SH-SY5Y (cell line): ENCODE measurements around the gene TFEB.
A peak's percentile ranks its signal among the peaks of the same experiment; 100 is the strongest.

ENCODE experiments used
- GATA2 ChIP-seq: IDR thresholded peaks from 2 replicates; pipeline ENCODE4 v1.6.1; 2011; ENCODE audit warnings: mild to moderate bottlenecking, low read depth, low read length
- GATA3 ChIP-seq: IDR thresholded peaks from 2 replicates; pipeline ENCODE4 v1.6.1; 2011; ENCODE audit warnings: low read depth, mild to moderate bottlenecking, low read length, moderate library complexity

The TFEB gene

GRCh38 chr6:41736186-41736733 is 852 bp upstream of the TFEB start:
- TF ChIP-seq GATA2 = no peak
- no peak for TF ChIP-seq GATA3

GRCh38 chr6:41734666-41735426 is 562 bp downstream of the TFEB start:
- TF ChIP-seq GATA3 = no peak
- TF ChIP-seq GATA2 = no peak

- no peak for TF ChIP-seq GATA3
- TF ChIP-seq GATA2 = no peak
Observed at GRCh38 chr6:41733707-41734665, 1.4 kb downstream of the TFEB start.

- TF ChIP-seq GATA3 (no peak), GATA2 (no peak)
Observed at GRCh38 chr6:41733360-41733706, 2.1 kb downstream of the TFEB start.

GRCh38 chr6:41732591-41733359 is 2.6 kb downstream of the TFEB start:
- TF ChIP-seq GATA2 (no peak), GATA3 (no peak)

GRCh38 chr6:41732149-41732548 is 3.3 kb downstream of the TFEB start:
- TF ChIP-seq GATA3 (no peak), GATA2 (no peak)

- TF ChIP-seq GATA2 = no peak
- no peak for TF ChIP-seq GATA3
Observed at GRCh38 chr6:41731561-41732086, 3.8 kb downstream of the TFEB start.

GRCh38 chr6:41730531-41731436 is 4.6 kb downstream of the TFEB start:
- TF ChIP-seq GATA2 (peak; percentile 98), GATA3 (peak; percentile 92)

GRCh38 chr6:41729624-41730023 is 5.8 kb downstream of the TFEB start:
- no peak for TF ChIP-seq GATA3
- no peak for TF ChIP-seq GATA2

GRCh38 chr6:41728954-41729353 is 6.5 kb downstream of the TFEB start:
- TF ChIP-seq GATA3 = no peak

- TF ChIP-seq GATA3 (no peak), GATA2 (no peak)
Observed at GRCh38 chr6:41728073-41728936, 7.1 kb downstream of the TFEB start.

- TF ChIP-seq GATA3 (no peak), GATA2 (no peak)
Observed at GRCh38 chr6:41727705-41728072, 7.7 kb downstream of the TFEB start.
